ENCODE data around the gene LMF1. TPM values are rescaled to one million over a fixed set of nuclear protein-coding genes. Genes with fewer than 3 reads are reported as not detected.

The LMF1 gene
- polyA plus RNA-seq, 1 donor (not counting 4 experiments of a cell fraction or from before 2014, with no cell fraction given): 3.1 TPM

GRCh38 chr16:943971-944370 is 26.8 kb downstream of the LMF1 start:
- Histone ChIP-seq H3K9me1 (ENCODE audit: control insufficient read depth, extremely low read depth, insufficient read depth, low read length) (no peaks in the 10 kb centered on the region), H3K79me2 (ENCODE audit: control insufficient read depth, insufficient read depth, low read length) (no peaks in the 10 kb centered on the region), H2AFZ (ENCODE audit: control insufficient read depth, low read length) (no peak overlapping the region), H3K27ac (ENCODE audit: control insufficient read depth, insufficient read depth, low read length) (no peak overlapping the region), H3K9ac (ENCODE audit: control insufficient read depth, extremely low read depth, insufficient read depth, low read length) (no peak overlapping the region), H3K4me3 (ENCODE audit: control insufficient read depth in 2 of 3, extremely low read depth in 1 of 3, insufficient read depth in 2 of 3, low read depth in 1 of 3, low read length in 3 of 3) (no peak overlapping the region), H3K4me1 (ENCODE audit: control insufficient read depth, extremely low read depth, insufficient read depth, low read length) (no peaks in the 10 kb centered on the region), H4K20me1 (ENCODE audit: control insufficient read depth, extremely low read depth, insufficient read depth, low read length) (no peaks in the 10 kb centered on the region), H3K27me3 (ENCODE audit: control insufficient read depth, extremely low read depth, insufficient read depth, low read length) (no peaks in the 10 kb centered on the region), H3K4me2 (ENCODE audit: control insufficient read depth, extremely low read depth, insufficient read depth, low read depth, low read length) (no peak overlapping the region), H3K9me3 (ENCODE audit: control insufficient read depth, low read depth, low read length) (no peaks in the 10 kb centered on the region), H3K36me3 (ENCODE audit: control insufficient read depth in 2 of 2, extremely low read depth in 1 of 2, insufficient read depth in 2 of 2, low read length in 2 of 2) (no peaks in the 10 kb centered on the region)
- TF ChIP-seq CTCF (optimal IDR thresholded peaks at IDR 0.05 in 1 of 3, IDR thresholded peaks at IDR 0.05 in 1 of 3, conservative IDR thresholded peaks at IDR 0.05 in 1 of 3; ENCODE audit: extremely low read depth in 1 of 3, insufficient read depth in 2 of 3, low read length in 3 of 3) (no peak), EZH2 (IDR thresholded peaks at IDR 0.05; ENCODE audit: low read length) (no peak)
- FAIRE-seq (no peak), DNase-seq (ENCODE audit: low read depth, low spot score) (no peak)
- dilution Hi-C loops (cut with MboI; ENCODE audit: extremely low pct_ligation_motif_present, low sequenced_read_pairs): no loop called here

GRCh38 chr16:942436-943060 is 28.2 kb downstream of the LMF1 start:
- Histone ChIP-seq H3K27ac (ENCODE audit: control insufficient read depth, insufficient read depth, low read length) (no peak overlapping the region), H3K36me3 (ENCODE audit: control insufficient read depth in 2 of 2, extremely low read depth in 1 of 2, insufficient read depth in 2 of 2, low read length in 2 of 2) (no peaks in the 10 kb centered on the region), H3K27me3 (ENCODE audit: control insufficient read depth, extremely low read depth, insufficient read depth, low read length) (no peaks in the 10 kb centered on the region), H4K20me1 (ENCODE audit: control insufficient read depth, extremely low read depth, insufficient read depth, low read length) (no peaks in the 10 kb centered on the region), H3K4me2 (ENCODE audit: control insufficient read depth, extremely low read depth, insufficient read depth, low read depth, low read length) (no peak overlapping the region), H3K9me1 (ENCODE audit: control insufficient read depth, extremely low read depth, insufficient read depth, low read length) (no peaks in the 10 kb centered on the region), H2AFZ (ENCODE audit: control insufficient read depth, low read length) (no peak overlapping the region), H3K9ac (ENCODE audit: control insufficient read depth, extremely low read depth, insufficient read depth, low read length) (no peak overlapping the region), H3K79me2 (ENCODE audit: control insufficient read depth, insufficient read depth, low read length) (no peaks in the 10 kb centered on the region), H3K9me3 (ENCODE audit: control insufficient read depth, low read depth, low read length) (no peaks in the 10 kb centered on the region), H3K4me3 (ENCODE audit: control insufficient read depth in 2 of 3, extremely low read depth in 1 of 3, insufficient read depth in 2 of 3, low read depth in 1 of 3, low read length in 3 of 3) (no peak overlapping the region), H3K4me1 (ENCODE audit: control insufficient read depth, extremely low read depth, insufficient read depth, low read length) (no peaks in the 10 kb centered on the region)
- FAIRE-seq (no peak), DNase-seq (ENCODE audit: low read depth, low spot score) (no peak)
- dilution Hi-C loops (cut with MboI; ENCODE audit: extremely low pct_ligation_motif_present, low sequenced_read_pairs): no loop called here
- TF ChIP-seq EZH2 (IDR thresholded peaks at IDR 0.05; ENCODE audit: low read length) (no peak), CTCF (optimal IDR thresholded peaks at IDR 0.05 in 1 of 3, IDR thresholded peaks at IDR 0.05 in 1 of 3, conservative IDR thresholded peaks at IDR 0.05 in 1 of 3; ENCODE audit: extremely low read depth in 1 of 3, insufficient read depth in 2 of 3, low read length in 3 of 3) (no peak)

All from keratinocyte (primary cell).